CD4-positive, alpha-beta T cell treated with Interleukin-17A for 4 hours (primary cell): ENCODE data around the gene TENM4.

ENCODE experiments used
- DNase-seq: peaks from one replicate; pipeline ENCODE4 v3.0.0-alpha.2; 2020; ENCODE audit warnings: mixed read lengths

TENM4 gene

DNA sequence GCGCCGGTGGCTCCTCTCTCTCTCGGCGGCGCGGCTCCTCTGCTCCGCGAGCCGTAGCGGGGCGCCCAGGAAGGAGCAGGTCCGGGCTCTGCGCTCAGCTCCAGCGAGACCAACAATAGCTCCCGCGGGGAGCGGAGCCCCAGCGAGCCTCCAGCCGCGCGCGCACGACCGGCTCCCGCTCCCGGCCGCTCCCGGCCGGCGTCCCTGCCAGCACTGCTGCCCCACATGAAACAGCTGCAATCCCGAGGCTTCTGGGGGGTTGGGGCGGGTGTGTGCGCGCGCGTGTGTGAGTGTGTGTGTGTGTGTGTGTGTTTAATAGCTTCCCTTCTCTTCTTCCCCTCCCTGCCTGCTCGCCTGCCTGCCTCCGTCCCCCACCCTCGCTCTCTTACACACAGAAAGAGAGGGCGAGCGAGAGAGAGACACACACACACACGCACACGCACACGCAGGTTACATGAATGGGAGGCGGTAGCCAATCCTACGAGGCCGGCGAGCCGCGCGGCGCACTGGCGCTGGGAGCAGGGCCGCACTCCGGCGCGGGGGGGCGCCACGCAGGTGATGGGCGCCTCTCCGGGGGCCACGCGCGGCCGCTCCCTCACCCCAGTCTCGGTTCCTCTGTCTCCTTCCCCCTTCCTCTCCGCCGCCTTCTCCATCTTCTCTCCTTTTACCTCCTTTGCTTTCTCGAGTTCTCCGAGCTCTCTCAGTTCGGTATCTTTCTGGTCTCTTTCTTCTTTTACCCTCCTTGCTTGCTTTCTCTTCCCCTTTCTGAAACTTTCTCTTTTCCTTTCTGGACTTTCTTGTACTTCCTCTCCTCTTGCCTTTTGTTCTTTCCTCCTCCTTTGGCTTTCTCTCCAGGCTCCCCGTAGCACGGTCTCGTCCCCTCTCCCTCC is at the start of gene TENM4:
Gene TENM4, minus strand, starts transcription at position 460 of the 890 bp plus-strand sequence. CDS start 371,086 bp downstream, outside the sequence.
- DNase-seq, result no peak

DNA sequence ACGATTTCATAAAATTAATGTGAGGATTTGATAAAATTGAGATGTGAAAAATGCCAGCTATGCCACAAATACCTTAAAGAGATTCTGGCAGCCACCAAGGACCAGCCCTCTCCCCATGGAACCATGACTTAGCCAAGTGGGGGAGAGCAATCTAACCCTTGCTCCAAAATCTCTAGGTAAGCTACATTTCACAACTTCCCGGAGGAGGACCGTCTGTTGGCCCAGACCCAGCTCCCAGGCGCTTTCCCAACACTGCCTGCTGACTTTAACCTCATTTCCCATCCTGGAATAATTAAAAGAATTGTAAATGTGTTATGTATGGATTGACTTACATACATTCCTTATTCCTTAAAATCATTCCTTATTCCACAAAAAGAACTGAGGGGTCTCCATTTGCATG is 47.5 kb upstream of the TENM4 start:
- DNase-seq, result no peak

DNA sequence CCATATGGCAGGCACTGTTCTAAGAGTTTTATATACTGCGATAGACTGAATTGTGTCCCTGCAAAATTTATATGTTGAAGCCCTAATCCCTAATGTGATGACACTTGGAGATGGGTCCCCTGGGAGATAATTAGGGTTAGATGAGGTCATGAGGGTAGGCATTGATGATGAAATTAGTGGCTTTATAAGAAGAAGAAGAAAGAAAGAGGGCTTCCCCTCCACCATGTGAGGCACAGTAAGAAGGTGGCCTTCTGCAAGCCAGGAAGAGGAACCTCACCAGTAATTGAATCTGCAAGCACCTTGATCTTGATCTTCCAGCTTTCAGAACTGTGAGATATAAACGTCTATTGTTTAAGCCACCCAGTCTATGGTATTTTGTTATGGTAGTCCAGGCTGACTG is 46.6 kb upstream of the TENM4 start:
- no peak for DNase-seq

DNA sequence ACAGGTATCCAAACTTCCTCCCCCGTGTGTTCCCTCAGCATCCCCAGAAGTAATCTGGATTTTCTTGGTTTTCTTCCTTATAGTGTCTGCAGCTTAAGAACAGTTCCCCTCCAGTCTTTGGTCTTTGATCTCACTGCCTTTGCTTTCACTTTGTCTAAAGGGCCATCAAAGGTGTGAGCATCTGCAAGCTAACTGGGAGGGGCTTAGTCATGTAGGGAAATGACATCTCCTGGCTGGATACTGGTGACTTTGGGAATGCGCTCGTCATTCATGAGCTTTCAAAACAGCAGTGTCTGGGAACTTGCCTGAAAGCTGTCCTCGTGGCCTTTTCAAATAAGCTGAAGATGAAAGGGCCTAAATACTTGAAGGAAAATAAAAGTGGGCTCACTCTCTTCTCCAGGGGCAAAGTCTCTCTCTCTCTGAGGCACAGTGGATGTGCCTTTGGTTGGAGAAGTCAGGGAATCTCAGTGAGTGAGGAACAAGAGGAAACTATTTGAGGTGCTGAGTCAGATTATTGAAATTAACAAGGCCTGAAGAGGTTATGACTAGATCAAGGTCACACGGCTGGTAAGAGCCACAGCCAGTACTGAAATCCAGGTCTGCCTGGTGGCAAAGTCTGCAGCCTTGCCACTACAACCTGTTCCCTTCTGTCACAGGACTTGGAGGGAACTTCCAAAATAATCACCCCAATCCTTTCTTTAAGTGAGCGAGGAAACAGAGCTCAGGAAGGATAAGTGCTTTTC is 45.6 kb upstream of the TENM4 start:
- DNase-seq, result no peak

DNA sequence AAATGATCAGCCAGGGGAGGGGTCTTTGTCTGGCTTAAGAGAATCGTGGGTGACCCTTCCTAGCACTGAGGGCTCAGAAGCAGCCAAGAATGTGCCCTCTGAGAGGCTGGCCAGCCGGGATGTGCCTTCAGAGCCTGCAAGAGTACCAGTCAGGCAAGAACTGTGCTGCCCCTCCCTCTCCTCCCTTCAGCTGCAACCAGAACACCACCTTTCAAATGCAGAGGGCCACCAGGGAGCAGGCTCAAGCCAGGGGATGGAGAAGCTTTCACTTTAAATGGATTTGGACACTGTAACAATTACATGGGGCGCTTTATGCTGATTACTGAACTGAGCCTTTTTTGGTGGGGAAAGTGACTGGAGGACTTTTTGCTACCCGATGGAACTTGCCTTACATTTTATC is 44.9 kb upstream of the TENM4 start:
- DNase-seq, result no peak

DNA sequence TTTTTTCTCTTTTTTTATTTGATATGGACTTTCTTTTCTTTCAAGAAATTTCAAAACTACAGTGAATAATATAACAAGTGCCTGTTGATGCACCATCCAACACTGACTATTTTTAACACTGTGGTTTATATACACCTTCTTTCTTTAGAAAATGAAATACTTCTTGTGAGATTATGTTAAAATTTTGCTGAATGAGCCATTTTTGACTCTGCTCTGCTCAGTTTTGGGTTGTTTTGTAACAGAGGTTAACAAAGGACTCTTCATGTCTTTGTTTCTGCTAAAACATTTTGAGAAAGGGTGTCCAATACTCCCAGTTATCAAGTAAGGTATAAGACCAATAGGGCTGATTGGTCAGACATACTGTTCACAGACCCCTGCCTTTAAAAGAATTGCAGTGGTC is 44.0 kb upstream of the TENM4 start:
- no peak for DNase-seq

DNA sequence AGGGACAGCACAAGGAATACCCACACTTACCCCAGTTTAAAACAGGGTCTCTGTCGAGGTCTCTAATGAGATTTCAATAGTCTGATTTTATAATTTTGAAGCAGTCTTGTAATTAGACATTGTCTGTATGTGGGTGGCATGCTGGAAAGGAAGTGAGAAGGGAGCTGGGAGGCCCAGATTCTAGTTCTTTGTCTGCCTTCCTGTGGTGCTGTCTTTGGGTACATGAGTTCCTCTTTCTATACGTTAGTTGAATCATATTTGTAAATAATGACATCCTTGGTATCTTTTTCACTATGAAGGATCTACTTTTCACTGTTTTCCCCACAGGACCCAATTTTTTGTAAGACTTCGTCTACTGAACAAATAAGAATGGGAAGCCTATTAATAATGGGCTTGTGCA is 42.0 kb upstream of the TENM4 start:
- no peak for DNase-seq

DNA sequence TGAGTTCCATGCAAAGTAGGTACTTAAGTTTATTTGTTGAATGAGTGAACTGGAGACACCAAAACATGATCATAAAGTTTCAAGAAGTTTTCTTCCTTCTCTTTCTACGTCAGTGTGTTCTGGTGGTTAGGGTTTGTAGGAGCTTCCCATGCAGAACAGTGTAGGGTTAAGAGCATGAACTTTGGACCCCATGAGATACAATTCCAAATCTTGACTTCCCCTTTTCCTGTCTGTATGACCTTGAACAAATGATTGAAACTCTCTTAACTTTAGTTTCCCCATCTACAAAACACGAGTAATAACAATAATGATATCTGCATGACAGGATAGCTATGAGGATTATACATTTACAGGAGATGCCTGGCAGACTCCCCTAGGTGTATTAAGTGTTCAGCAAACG is 41.0 kb upstream of the TENM4 start:
- no peak for DNase-seq

DNA sequence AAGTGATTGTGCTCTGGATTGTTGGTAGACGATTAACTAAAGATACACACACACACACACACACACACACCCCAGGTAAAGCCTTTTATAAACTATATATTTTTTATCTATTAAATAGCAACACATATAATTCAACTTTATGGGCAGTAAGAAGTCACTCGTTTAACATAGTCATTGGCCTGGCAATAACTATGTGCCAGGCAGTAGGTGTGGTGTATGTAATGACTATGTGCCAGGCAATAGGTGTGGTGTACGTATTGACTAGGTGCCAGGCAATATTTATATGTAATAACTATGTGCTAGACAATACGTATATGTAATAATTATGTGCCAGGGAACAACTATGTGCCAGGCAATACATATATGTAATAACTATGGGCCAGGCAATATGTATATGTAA is 40.0 kb upstream of the TENM4 start:
- DNase-seq, result no peak

DNA sequence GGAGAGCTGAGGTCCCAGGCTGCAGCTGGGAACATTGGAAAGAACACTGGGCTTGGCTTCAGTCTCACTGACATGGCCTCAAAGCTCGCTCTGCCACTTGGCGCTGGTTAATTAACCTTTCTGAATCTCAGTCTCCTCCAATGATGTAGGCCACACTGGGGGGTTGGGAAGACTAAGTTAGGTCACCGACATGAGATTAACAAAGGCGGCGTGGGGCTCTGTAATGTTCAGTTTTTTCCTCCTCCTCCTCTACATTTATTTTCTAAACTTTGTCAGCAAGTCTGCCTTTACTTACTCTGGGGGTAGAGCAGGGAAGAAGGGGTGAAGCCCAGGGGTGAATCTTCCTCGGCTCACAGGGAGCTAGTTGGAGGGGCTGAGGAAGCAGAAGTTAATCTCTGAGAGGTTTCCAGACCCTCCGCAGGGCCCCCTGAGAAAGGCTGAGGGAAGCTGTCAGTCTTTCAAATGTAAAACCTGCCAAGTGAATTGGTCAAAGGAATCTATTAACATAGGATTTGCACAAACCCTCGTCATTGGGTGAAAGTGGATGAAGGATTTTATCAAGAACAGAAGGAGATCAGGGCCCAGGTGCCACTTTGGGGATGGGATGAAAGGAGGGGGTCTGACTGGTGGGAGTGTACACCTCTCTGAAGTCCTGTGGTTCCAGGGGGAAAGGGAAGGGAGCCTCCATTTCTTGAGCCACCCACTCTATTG is 32.1 kb upstream of the TENM4 start:
- no peak for DNase-seq

DNA sequence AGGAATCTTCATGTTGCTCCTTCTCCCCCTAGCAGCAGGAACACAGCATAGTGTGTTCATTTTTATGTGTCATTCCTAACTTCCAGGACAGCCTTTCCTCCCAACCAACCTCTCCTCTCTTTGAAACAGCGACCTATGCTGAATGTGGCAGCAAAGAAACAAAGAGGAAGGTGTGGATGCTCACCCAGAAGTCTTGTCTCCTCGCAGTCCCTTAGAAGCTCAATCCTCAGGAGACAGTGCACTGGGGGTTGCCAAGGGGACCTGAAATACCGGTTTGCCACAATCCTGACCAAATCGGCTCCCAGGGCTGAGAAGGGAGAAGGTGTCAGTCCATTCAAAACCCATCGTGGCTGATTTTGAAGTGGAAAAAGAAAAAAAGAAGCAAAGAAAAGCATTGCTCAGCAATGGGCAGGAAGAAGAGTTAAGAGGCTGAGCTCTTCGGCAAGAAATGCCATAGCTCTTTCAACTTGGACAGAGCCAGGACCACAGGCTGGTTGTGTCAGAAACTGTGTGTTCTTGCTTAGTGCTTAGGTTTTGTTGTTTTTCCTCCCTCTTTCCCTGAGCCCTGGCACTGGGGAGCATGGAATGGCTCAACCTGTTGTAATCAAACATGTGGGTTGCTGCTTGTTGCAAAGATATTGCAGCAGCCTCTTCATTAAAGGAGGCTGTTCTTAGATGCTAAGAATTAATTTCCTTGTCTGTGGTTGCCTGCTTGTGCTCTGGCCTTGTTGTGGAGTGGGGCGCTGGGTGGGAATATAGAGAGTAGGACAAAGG is 30.4 kb upstream of the TENM4 start:
- DNase-seq, result no peak

DNA sequence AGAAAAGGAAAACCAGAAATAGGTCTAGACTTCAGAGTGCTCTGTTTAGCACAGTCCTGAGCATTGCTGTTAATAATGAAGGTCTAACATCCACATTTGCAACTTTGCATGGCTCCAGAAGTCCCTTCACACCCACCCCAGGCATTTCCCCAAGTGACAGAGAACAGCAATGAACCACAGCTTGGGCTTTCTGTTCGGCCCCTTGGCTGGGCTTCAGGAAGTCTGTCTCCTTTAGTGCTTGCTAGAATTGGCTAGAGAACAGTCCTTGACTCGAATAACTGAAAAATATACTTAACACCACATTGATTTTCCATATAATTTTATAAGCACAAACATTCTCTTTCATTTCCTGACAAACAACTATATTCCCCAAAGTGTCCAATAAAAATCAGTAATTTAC is 29.3 kb upstream of the TENM4 start:
- DNase-seq, result no peak

DNA sequence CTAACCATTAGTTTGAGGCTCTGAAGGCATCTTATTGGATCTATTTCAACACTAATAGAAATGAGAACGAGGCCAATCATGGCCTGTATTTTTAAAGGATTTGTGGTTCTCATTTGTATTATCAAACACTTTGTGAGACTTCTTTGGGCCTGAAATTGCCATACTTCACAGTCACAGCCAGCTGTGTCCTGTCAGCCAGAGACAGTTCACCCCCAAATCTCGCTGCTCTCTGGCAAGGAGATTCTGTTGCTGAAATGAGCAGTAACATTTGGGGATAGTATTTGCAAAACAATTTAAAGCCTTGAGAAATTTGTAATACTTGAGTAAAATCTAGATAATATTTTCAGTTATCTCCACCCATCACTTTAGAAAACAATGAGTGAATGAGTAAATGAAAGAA is 26.9 kb upstream of the TENM4 start:
- no peak for DNase-seq

DNA sequence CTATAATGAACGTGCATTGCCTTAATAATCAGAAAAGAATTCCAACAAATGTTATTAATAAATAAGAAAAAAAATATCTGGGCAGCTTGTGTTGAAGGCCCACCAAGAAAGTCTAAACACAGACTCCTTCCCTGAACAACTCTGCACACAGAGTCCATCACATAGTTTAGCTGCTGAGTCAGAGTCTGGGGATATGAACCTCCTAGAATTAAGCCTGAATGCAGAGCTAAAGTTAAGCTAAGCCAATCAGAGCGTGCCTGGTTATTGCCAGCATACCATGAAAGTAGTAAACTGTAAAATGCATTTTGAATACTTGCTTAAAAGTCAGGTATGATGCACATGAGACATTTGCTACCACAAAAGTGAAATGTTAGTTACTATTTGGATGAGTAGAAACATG is 25.6 kb upstream of the TENM4 start:
- no peak for DNase-seq

DNA sequence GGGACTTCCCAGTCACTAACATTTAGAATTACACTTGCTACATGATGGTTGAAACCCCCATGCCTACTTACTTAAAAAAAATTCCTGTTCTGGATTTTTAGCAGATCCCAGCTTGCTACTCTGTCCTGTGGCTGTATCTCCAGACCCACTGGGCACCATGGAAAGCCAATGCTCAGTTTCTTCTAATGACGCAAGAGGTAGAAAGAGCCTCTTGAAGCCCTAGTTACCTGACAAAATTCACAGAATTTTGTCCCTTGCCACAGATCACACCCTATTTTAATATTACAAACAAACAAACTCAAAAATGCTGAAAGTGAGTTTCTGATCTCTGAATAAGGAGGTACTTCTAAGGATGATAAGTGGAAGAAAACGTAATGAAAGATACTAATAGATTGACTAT is 24.3 kb upstream of the TENM4 start:
- no peak for DNase-seq

DNA sequence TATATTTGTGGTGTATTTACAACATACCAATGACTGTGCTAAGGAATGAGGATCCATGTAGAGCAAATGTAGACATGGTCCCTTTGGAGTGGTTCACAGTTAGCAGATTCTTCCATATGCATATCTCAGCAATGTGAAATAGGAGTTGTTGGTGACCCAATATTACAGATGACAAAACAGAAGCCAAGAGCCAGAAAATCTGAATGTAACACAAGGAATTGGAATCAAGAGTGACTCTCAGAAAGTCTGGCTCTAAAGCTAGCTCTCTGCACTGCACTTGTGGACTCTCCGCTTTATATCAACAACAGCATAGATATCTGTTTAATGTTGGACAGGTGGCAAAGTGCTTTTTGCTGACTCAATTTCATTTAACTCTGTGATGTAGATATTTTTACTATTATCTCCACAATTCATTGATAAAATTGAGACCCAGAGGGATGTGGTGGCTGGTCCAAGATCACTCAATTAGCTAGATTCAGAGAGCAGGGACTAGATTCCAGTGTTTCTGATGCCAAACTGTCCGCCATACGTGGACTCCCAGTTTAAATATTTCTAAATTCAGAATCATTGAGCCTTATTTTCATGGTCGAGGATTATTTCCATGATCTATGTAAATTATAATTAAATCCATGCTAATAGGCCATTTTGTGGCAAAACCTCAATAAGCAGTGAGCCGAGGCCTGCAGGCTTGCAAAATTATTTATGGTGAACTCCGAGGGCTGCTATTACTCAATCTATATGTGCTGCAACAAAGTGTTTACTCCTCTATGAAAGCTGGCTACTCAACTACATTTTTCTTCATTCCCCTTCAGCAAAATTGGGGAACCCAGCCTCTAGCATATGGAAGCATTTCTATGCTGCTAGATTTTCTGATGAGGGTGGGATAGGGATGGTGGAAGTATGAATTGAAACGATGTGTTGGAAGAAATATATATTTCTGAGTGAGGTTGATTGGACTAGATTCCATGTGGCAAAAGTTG is 21.1 kb upstream of the TENM4 start:
- DNase-seq, result no peak

DNA sequence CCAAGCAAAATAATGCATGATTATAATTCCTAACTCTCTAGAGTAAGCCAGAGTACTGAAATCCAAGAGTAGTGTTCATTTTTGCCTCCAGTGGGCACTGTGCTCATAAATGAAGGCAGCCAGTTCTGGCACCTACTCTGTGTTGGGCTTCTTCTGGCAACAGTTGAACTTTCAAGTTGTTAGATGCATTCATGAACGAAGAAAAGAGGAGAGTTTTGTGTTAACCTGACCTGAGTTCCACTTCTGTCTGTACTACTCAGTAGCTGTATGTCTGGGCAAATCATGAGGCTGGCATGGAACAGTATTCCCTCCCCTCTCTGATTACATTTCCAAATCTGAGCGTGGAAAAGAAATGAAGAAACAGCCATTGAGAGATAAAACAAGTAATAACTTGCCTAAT is 20.3 kb upstream of the TENM4 start:
- DNase-seq, result no peak

DNA sequence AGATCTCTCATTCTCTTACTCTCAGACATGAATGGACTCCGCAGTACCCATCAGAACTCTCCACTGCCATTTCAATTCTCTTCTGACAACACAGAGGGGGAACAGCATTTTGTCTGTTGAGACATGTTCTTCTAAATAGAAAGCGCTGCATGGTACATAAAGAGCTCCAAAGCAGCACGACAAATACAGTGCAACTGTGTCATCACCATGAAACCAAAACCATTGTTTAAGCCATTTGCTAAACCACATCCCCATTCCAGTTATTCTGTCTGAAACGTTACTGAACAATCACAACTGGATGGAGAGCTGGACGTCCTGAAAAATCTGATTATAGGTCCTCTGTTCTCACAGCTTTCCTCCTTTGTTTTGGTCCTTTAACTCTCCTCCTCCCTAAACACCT is 17.9 kb upstream of the TENM4 start:
- DNase-seq, result no peak

DNA sequence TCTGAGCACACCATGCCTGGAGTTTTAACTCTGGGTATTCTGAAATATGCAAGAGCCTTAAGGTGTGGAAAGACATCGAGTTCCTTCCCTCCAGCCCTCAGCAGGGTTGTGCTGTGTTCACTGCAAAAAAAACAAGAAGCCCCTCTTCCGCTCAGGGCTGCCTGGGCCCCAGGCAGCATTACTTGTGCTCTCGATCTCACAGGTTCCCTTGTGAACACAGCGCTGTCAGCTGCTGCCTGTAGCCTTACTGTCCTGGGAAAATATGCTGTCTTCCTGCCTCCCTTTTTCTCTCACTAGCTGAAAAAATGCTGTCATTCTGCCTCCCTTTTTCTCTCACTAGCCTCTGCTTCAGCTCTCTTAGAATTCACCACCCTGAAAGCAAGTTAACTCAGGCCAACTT is 15.7 kb upstream of the TENM4 start:
- DNase-seq, result no peak

DNA sequence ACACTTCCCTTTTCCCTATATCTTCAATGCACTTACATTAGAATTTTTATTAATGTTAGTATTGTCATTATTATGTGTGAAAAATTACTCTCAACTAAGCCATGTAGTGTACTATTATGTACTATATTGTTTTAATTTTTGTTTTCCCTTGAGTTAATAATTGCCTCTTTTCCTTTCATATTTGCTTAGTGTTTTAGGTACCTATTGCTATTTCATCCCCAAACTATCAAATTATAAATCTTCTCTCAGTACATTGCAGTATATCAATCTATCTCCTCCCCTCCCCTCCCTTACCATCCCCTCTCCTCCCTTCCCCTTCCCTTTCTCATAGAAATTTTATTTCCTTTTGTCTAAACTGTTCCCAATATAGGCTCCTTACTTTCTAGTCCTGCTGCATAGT is 12.8 kb upstream of the TENM4 start:
- no peak for DNase-seq

DNA sequence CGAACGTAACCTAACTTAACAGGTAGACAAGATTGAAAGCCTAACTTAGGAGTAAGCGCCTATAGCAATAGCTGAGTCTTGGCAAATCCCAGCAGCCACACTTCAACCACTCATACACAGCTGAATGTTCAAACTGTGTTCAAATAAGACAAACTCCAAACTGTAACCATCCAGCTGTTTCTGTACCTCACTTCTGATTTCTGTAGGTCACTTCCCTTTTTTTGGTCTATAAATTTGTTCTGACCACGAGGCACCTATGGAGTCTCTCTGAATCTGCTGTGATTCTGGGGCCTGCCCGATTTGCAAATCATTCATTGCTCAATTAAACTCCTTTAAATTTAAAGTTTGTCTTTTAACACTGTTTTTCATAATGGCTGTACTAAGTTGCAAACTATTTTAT is 8.2 kb upstream of the TENM4 start:
- no peak for DNase-seq
